ENCODE data around the gene TTC28. TPM values are rescaled to one million over a fixed set of nuclear protein-coding genes. Genes with fewer than 3 reads are reported as not detected.
"Not testable (repeated sequence)": the region's sequence is repeated elsewhere in the genome, so short reads cannot be mapped to it uniquely, and the experiment has no call there.

Gene TTC28
- total RNA-seq, 2 donors from 2014 or later = 29.2 to 74.6 TPM

GRCh38 chr22:28497188-28497587 lies 182.5 kb downstream of the TTC28 start:
- WGBS = 66% methylated on average over 2 of the region's 2 CpGs
- Histone ChIP-seq H3K9me3 (no peaks in the 10 kb centered on the region), H3K27me3 (replicated peaks; ENCODE audit: insufficient read depth) (no peaks in the 10 kb centered on the region), H3K27ac (no peak overlapping the region), H3K36me3 (no peaks in the 10 kb centered on the region), H3K4me1 (replicated peaks) (no peaks in the 10 kb centered on the region), H3K4me3 (no peak overlapping the region)
- intact Hi-C loops (cut with DNase I) = no loop called here
- no peak for DNase-seq (ENCODE audit: low spot score)
- TF ChIP-seq POLR2AphosphoS5 (IDR thresholded peaks at IDR 0.05) = no peak
- TF ChIP-seq POLR2A (IDR thresholded peaks at IDR 0.05) = no peak
- no peak for TF ChIP-seq CTCF (IDR thresholded peaks at IDR 0.05)

- H3K36me3 ChIP-seq; H3K4me3 ChIP-seq; H3K9me3 ChIP-seq; H3K27me3 ChIP-seq (replicated peaks; ENCODE audit: insufficient read depth); H3K27ac ChIP-seq; intact Hi-C loops (cut with DNase I); H3K4me1 ChIP-seq (replicated peaks); DNase-seq (ENCODE audit: low spot score): not testable (repeated sequence)
- 100% methylated on average over 1 of the region's 2 CpGs for WGBS
Measured at GRCh38 chr22:28491289-28491688, 188.4 kb downstream of the TTC28 start.

GRCh38 chr22:28488825-28489224 lies 190.8 kb downstream of the TTC28 start:
- intact Hi-C loops (cut with DNase I) = no loop called here
- 86% methylated on average over 2 of the region's 2 CpGs for WGBS
- DNase-seq (ENCODE audit: low spot score) = no peak

GRCh38 chr22:28484662-28485061 lies 195.0 kb downstream of the TTC28 start:
- DNase-seq (ENCODE audit: low spot score) = no peak
- H3K4me3 ChIP-seq = no peak overlapping the region
- H3K27ac ChIP-seq = no peak overlapping the region
- H3K4me1 ChIP-seq (replicated peaks) = no peaks in the 10 kb centered on the region
- no peaks in the 10 kb centered on the region for H3K9me3 ChIP-seq
- TF ChIP-seq POLR2AphosphoS5 (IDR thresholded peaks at IDR 0.05) (no peak), CTCF (IDR thresholded peaks at IDR 0.05) (no peak), POLR2A (IDR thresholded peaks at IDR 0.05) (no peak)
- intact Hi-C loops (cut with DNase I) = no loop called here
- WGBS = 100% methylated on average over 1 of the region's 1 CpG
- H3K36me3 ChIP-seq = no peaks in the 10 kb centered on the region
- no peaks in the 10 kb centered on the region for H3K27me3 ChIP-seq (replicated peaks; ENCODE audit: insufficient read depth)

More at GRCh38 chr22:28488825-28489224, 190.8 kb downstream of the TTC28 start:
- H3K4me3 ChIP-seq = no peak overlapping the region
- no peak for TF ChIP-seq POLR2A (IDR thresholded peaks at IDR 0.05)
- TF ChIP-seq POLR2AphosphoS5 (IDR thresholded peaks at IDR 0.05) = no peak
- H3K36me3 ChIP-seq = no peaks in the 10 kb centered on the region
- H3K27ac ChIP-seq = no peak overlapping the region
- no peaks in the 10 kb centered on the region for H3K9me3 ChIP-seq
- H3K4me1 ChIP-seq (replicated peaks) = no peaks in the 10 kb centered on the region
- H3K27me3 ChIP-seq (replicated peaks; ENCODE audit: insufficient read depth) = no peaks in the 10 kb centered on the region

- no peaks in the 10 kb centered on the region for H3K36me3 ChIP-seq
- H3K4me3 ChIP-seq = no peak overlapping the region
- H3K4me1 ChIP-seq (replicated peaks) = no peaks in the 10 kb centered on the region
- no peak for TF ChIP-seq POLR2AphosphoS5 (IDR thresholded peaks at IDR 0.05)
- TF ChIP-seq POLR2A (IDR thresholded peaks at IDR 0.05) = no peak
- TF ChIP-seq CTCF (IDR thresholded peaks at IDR 0.05) = no peak
- no peaks in the 10 kb centered on the region for H3K9me3 ChIP-seq
- WGBS = 50% methylated on average over 2 of the region's 2 CpGs
- H3K27me3 ChIP-seq (replicated peaks; ENCODE audit: insufficient read depth) = no peaks in the 10 kb centered on the region
- H3K27ac ChIP-seq = no peak overlapping the region
- intact Hi-C loops (cut with DNase I) = no loop called here
- no peak for DNase-seq (ENCODE audit: low spot score)
Measured at GRCh38 chr22:28481725-28482124, 197.9 kb downstream of the TTC28 start.

- H3K27ac ChIP-seq = no peak overlapping the region
- H3K9me3 ChIP-seq = no peaks in the 10 kb centered on the region
- TF ChIP-seq POLR2AphosphoS5 (IDR thresholded peaks at IDR 0.05) (no peak), CTCF (IDR thresholded peaks at IDR 0.05) (no peak), POLR2A (IDR thresholded peaks at IDR 0.05) (no peak)
- intact Hi-C loops (cut with DNase I) = no loop called here
- no peak overlapping the region for H3K4me3 ChIP-seq
- H3K4me1 ChIP-seq (replicated peaks) = no peaks in the 10 kb centered on the region
- WGBS = 64% methylated on average over 3 of the region's 3 CpGs
- no peak for DNase-seq (ENCODE audit: low spot score)
- H3K36me3 ChIP-seq = no peaks in the 10 kb centered on the region
- H3K27me3 ChIP-seq (replicated peaks; ENCODE audit: insufficient read depth) = no peaks in the 10 kb centered on the region
Measured at GRCh38 chr22:28480000-28480715, 199.5 kb downstream of the TTC28 start.
